Karpas-422 (cell line): ENCODE data around the gene NR1I2. TPM values are rescaled to one million over a fixed set of nuclear protein-coding genes. Genes with fewer than 3 reads are reported as not detected.

Source experiments
- DNase-seq: peaks from one replicate; pipeline ENCODE4 v3.0.0-alpha.2; 2015
- H2AFZ ChIP-seq: fragments of 200-600 bp; sonication (generic); 2 replicates; pipeline ENCODE4 v1.6.1; 2014; ENCODE audit warnings: antibody characterized with exemption, low read length, mixed read lengths
- H3K27ac ChIP-seq: fragments of 200-600 bp; sonication (generic); 2 replicates; pipeline ENCODE4 v1.5.1; 2014; ENCODE audit warnings: mild to moderate bottlenecking, low read length, moderate library complexity
- H3K27me3 ChIP-seq: fragments of 200-600 bp; sonication (generic); 2 replicates; pipeline ENCODE4 v1.6.1; 2014; ENCODE audit warnings: low read length, mixed read lengths
- H3K36me3 ChIP-seq: fragments of 200-600 bp; sonication (generic); 2 replicates; pipeline ENCODE4 v1.6.1; 2014; ENCODE audit warnings: low read length, mixed read lengths; ENCODE audit not compliant: insufficient read depth
- H3K4me1 ChIP-seq: fragments of 200-600 bp; sonication (generic); 2 replicates; pipeline ENCODE4 v1.6.1; 2014; ENCODE audit warnings: mild to moderate bottlenecking, low read length, mixed read lengths
- H3K4me2 ChIP-seq: fragments of 200-600 bp; sonication (generic); 2 replicates; pipeline ENCODE4 v1.6.1; 2014; ENCODE audit warnings: low read length, low read depth, mild to moderate bottlenecking; ENCODE audit not compliant: poor library complexity, severe bottlenecking
- H3K4me3 ChIP-seq: fragments of 200-600 bp; sonication (generic); 2 replicates; pipeline ENCODE4 v1.5.1; 2014; ENCODE audit warnings: mild to moderate bottlenecking, antibody characterized with exemption, low read length, mixed read lengths
- H3K79me2 ChIP-seq: fragments of 200-600 bp; sonication (generic); 2 replicates; pipeline ENCODE4 v1.6.1; 2014; ENCODE audit warnings: mild to moderate bottlenecking, low read length, mixed read lengths
- H3K9ac ChIP-seq: fragments of 200-600 bp; sonication (generic); 2 replicates; pipeline ENCODE4 v1.6.0; 2014; ENCODE audit warnings: low read length
- H3K9me2 ChIP-seq: fragments of 200-600 bp; sonication (generic), shearing (Covaris generic); replicated peaks from 2 replicates; pipeline ENCODE4 v1.6.0; 2014; ENCODE audit warnings: mild to moderate bottlenecking, low read length, moderate library complexity; ENCODE audit not compliant: insufficient read depth
- H3K9me3 ChIP-seq: fragments of 300-700, 200-600 bp; sonication (generic); 2 replicates; pipeline ENCODE4 v1.6.1; 2014; ENCODE audit warnings: low read length, mixed read lengths
- H4K20me1 ChIP-seq: fragments of 200-600 bp; sonication (generic); 2 replicates; pipeline ENCODE4 v1.6.1; 2014; ENCODE audit warnings: mild to moderate bottlenecking, antibody characterized with exemption, low read length, low read depth; ENCODE audit not compliant: insufficient read depth
- total RNA-seq: library from RNA; depleted of rRNA; stranded (reverse); fragments of >200 nt; shearing (Covaris generic); gene quantifications from 2 replicates; pipeline ENCODE4 v1.2.3, GENCODE V29; 2014; ENCODE audit warnings: low replicate concordance; rRNA removed

Gene NR1I2
- total RNA-seq, 1 experiment from 2014 or later, result 3.8 TPM

- Histone ChIP-seq H3K36me3 (peaks cover 61% of the 10 kb centered on the region), H4K20me1 (no peaks in the 10 kb centered on the region), H3K9me3 (peaks cover 6% of the 10 kb centered on the region; the same call in 1 of the 2 replicates), H3K27me3 (no peaks in the 10 kb centered on the region), H3K9me2 (no peaks in the 10 kb centered on the region), H3K4me3 (no peak overlapping the region), H2AFZ (no peak overlapping the region), H3K4me1 (no peaks in the 10 kb centered on the region), H3K9ac (no peak overlapping the region), H3K4me2 (no peak overlapping the region), H3K79me2 (peaks cover 61% of the 10 kb centered on the region), H3K27ac (no peak overlapping the region)
- DNase-seq, result no peak
These were observed 79.8 kb downstream of the NR1I2 start for GRCh38 chr3:119861681-119862080.

GRCh38 chr3:119862616-119863015 lies 80.7 kb downstream of the NR1I2 start:
- no peak overlapping the region for H3K4me3 ChIP-seq
- H3K9me3 ChIP-seq, result peaks cover 6% of the 10 kb centered on the region; the same call in 1 of the 2 replicates
- H4K20me1 ChIP-seq, result no peaks in the 10 kb centered on the region
- H2AFZ ChIP-seq, result no peak overlapping the region
- peaks cover 62% of the 10 kb centered on the region for H3K79me2 ChIP-seq
- no peak for DNase-seq
- H3K4me2 ChIP-seq, result no peak overlapping the region
- H3K27ac ChIP-seq, result no peak overlapping the region
- H3K4me1 ChIP-seq, result no peaks in the 10 kb centered on the region
- peaks cover 57% of the 10 kb centered on the region for H3K36me3 ChIP-seq
- H3K27me3 ChIP-seq, result no peaks in the 10 kb centered on the region
- H3K9ac ChIP-seq, result no peak overlapping the region
- H3K9me2 ChIP-seq, result no peaks in the 10 kb centered on the region

GRCh38 chr3:119864476-119864875 lies 82.6 kb downstream of the NR1I2 start:
- Histone ChIP-seq H3K79me2 (peaks cover 63% of the 10 kb centered on the region), H2AFZ (no peak overlapping the region), H3K4me3 (no peak overlapping the region), H3K27me3 (no peaks in the 10 kb centered on the region), H3K9me2 (no peaks in the 10 kb centered on the region), H4K20me1 (no peaks in the 10 kb centered on the region), H3K4me2 (no peak overlapping the region), H3K4me1 (peaks cover 6% of the 10 kb centered on the region; the same call in 1 of the 2 replicates), H3K9ac (no peak overlapping the region), H3K27ac (no peak overlapping the region), H3K9me3 (no peaks in the 10 kb centered on the region), H3K36me3 (peaks cover 42% of the 10 kb centered on the region)
- no peak for DNase-seq

Other genes starting within 250 kb of the NR1I2 start
- gene CD80, start 222.5 kb upstream of the NR1I2 start, total RNA-seq, result not detected in 2 replicates
- gene ADPRH, start 202.6 kb upstream of the NR1I2 start, total RNA-seq, result 2.9 and 3.0 TPM in 2 replicates
- not detected in 2 replicates for gene PLA1A, start 184.2 kb upstream of the NR1I2 start, total RNA-seq
- 0.32 and 1.0 TPM in 2 replicates for gene POPDC2, start 121.5 kb upstream of the NR1I2 start, total RNA-seq
- 54.3 and 108 TPM in 2 replicates for gene COX17, start 104.7 kb upstream of the NR1I2 start, total RNA-seq
- gene CFAP91, start 79.1 kb upstream of the NR1I2 start, total RNA-seq, result not detected in 2 replicates